Neuron (in vitro differentiated cells): Measurements from ENCODE around the gene MBOAT2.
"Not testable (repeated sequence)": the region's sequence is repeated elsewhere in the genome, so short reads cannot be mapped to it uniquely, and the experiment has no call there.

Experiments
- H2AFZ ChIP-seq: one replicate; pipeline ENCODE4 v1.6.1; 2013; ENCODE audit warnings: low read depth, mild to moderate bottlenecking, inconsistent platforms, low read length, moderate library complexity
- H3K27me3 ChIP-seq: one replicate; pipeline ENCODE4 v1.6.1; 2013; ENCODE audit warnings: low read length; ENCODE audit not compliant: insufficient read depth
- H3K36me3 ChIP-seq: one replicate; pipeline ENCODE4 v1.6.1; 2013; ENCODE audit warnings: low read length; ENCODE audit not compliant: insufficient read depth
- H3K4me1 ChIP-seq: one replicate; pipeline ENCODE4 v1.6.1; 2013; ENCODE audit warnings: low read length; ENCODE audit not compliant: insufficient read depth
- H3K4me3 ChIP-seq: 2 replicates; pipeline ENCODE4 v1.5.1; 2013; ENCODE audit warnings: mild to moderate bottlenecking, low read length, moderate library complexity
- H3K9me3 ChIP-seq: one replicate; pipeline ENCODE4 v1.6.1; 2013; ENCODE audit warnings: low read length

Gene MBOAT2

DNA sequence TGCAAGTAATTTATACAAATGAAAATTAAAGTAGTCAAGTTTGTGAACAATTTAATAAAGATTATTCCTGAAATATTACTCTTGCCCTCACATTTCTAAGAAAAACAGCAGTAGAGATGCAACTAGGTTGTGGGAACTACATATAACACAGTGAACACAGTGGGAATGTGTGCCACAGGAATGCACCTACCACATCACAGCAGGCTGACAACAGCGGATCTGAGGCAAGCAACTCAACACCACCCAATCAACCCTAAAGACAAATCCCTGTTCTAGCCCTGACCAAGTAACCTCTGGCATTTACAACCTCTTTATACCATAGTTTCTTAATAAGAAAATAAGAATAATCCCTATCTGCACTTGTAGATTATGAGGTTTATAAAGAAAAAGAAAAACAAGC is 23.4 kb downstream of the MBOAT2 start:
- no peaks in the 10 kb centered on the region for H3K27me3 ChIP-seq
- H3K9me3 ChIP-seq = no peaks in the 10 kb centered on the region
- no peak overlapping the region for H3K4me3 ChIP-seq
- H3K36me3 ChIP-seq = no peaks in the 10 kb centered on the region
- no peak overlapping the region for H2AFZ ChIP-seq
- peaks cover 14% of the 10 kb centered on the region for H3K4me1 ChIP-seq

DNA sequence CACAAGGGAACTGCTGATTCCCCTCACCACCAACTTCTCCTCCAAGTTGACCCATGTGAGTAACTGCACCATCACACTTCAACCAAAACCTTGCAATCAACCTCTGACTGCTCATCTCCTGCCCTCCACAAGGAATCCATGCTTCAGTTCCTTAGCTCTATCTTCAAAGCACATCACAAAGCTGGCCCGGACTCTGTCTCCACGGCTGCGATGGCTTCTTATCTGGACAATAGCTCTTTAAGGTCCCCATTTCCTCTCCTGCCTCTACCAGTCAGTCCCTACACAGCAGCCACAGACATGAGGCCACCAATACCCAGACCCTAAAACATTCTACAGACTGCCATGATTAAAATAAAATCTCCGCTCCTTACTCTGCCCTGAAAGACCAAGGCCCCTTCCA is 25.7 kb downstream of the MBOAT2 start:
- Histone ChIP-seq H3K36me3 (no peaks in the 10 kb centered on the region), H3K9me3 (no peaks in the 10 kb centered on the region)

GRCh38 chr2:8976442-8977259 is 26.8 kb downstream of the MBOAT2 start:
- no peaks in the 10 kb centered on the region for H3K27me3 ChIP-seq
- no peak overlapping the region for H3K4me3 ChIP-seq
- H3K4me1 ChIP-seq = no peaks in the 10 kb centered on the region
- no peak overlapping the region for H2AFZ ChIP-seq
- no peaks in the 10 kb centered on the region for H3K9me3 ChIP-seq
- H3K36me3 ChIP-seq = no peaks in the 10 kb centered on the region

More for the DNA sequence above, 25.7 kb downstream of the MBOAT2 start:
- H2AFZ ChIP-seq = no peak overlapping the region
- H3K4me1 ChIP-seq = no peaks in the 10 kb centered on the region
- H3K4me3 ChIP-seq = no peak overlapping the region
- H3K27me3 ChIP-seq = no peaks in the 10 kb centered on the region

DNA sequence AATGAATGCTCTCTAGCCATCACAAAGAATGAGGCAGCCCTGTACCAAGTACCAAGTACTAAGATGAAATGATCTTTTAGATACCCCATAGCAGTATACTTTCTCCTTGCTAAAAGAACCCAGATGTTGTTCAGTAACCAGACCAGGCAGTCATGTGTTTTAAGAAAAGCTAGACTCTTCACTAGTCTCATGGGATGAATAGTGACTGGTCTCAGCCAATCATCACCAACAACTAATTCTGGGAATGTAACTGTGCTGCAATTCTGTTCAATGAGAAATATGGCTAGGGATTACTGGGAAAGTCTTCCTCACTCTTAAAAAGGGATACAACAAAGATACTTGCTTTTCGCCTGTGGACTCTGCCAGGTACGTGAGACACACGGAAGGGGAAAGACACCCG is 29.5 kb downstream of the MBOAT2 start:
- no peaks in the 10 kb centered on the region for H3K9me3 ChIP-seq
- no peaks in the 10 kb centered on the region for H3K4me1 ChIP-seq
- H3K4me3 ChIP-seq = no peak overlapping the region
- H3K27me3 ChIP-seq = no peaks in the 10 kb centered on the region
- H3K36me3 ChIP-seq = no peaks in the 10 kb centered on the region
- H2AFZ ChIP-seq = no peak overlapping the region

GRCh38 chr2:8973017-8973416 is 30.5 kb downstream of the MBOAT2 start:
- not testable (repeated sequence) for H2AFZ ChIP-seq, H3K27me3 ChIP-seq, H3K36me3 ChIP-seq, H3K4me1 ChIP-seq, H3K4me3 ChIP-seq, H3K9me3 ChIP-seq

GRCh38 chr2:8972535-8972934 is 30.9 kb downstream of the MBOAT2 start:
- H3K9me3 ChIP-seq, H3K4me1 ChIP-seq: not testable (repeated sequence)

GRCh38 chr2:8969348-8969747 is 34.1 kb downstream of the MBOAT2 start:
- not testable (repeated sequence) for H3K4me1 ChIP-seq, H3K27me3 ChIP-seq, H3K4me3 ChIP-seq

More at GRCh38 chr2:8972535-8972934, 30.9 kb downstream of the MBOAT2 start:
- H2AFZ ChIP-seq, H3K4me3 ChIP-seq, H3K27me3 ChIP-seq, H3K36me3 ChIP-seq: not testable (repeated sequence)

DNA sequence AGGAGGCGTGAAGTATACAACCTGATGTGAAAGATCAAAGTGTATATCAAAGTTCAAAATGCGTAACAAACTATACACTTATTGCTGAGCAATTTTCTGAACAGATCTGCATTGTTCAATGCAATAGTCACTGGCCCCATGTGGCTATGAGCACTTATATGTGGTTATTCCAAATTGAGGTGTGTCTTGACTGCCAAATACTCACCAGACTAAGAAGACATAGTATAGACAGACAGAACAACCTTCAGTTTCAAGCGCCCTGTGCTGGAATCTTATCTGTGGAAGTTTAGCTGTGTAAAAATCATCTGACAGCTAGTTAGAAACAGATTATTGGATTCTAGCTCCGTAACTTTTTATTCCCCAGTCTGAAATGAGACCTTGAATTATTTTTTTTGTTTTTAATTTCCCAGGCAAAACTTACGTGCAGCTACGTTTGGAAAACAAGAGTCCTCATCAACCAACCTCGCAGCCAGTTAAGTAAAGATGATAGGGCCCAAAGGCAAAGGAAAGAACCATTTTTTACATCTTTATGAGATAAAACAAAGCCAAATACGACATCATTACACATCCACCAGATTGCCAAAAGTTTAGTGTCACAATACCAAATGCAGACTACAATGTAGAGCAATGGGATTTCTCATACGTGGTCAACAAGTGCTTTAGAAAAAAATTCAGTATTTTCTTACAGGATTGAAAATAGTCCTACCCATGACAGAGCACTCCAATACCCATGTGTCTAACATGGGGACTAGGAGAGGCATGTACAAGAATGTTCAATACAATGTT is 37.2 kb downstream of the MBOAT2 start:
- Histone ChIP-seq H3K4me1 (no peaks in the 10 kb centered on the region), H3K9me3 (no peaks in the 10 kb centered on the region), H3K4me3 (no peak overlapping the region), H3K27me3 (no peaks in the 10 kb centered on the region), H2AFZ (no peak overlapping the region), H3K36me3 (no peaks in the 10 kb centered on the region)

More at GRCh38 chr2:8969348-8969747, 34.1 kb downstream of the MBOAT2 start:
- not testable (repeated sequence) for H2AFZ ChIP-seq, H3K9me3 ChIP-seq, H3K36me3 ChIP-seq

- Histone ChIP-seq H3K9me3 (no peaks in the 10 kb centered on the region), H3K4me3 (no peak overlapping the region), H3K36me3 (no peaks in the 10 kb centered on the region), H3K4me1 (no peaks in the 10 kb centered on the region), H2AFZ (no peak overlapping the region), H3K27me3 (no peaks in the 10 kb centered on the region)
These were observed 38.1 kb downstream of the MBOAT2 start for GRCh38 chr2:8965216-8965969.

GRCh38 chr2:8962890-8963289 is 40.6 kb downstream of the MBOAT2 start:
- H2AFZ ChIP-seq = no peak overlapping the region
- no peak overlapping the region for H3K4me3 ChIP-seq
- no peaks in the 10 kb centered on the region for H3K27me3 ChIP-seq
- no peaks in the 10 kb centered on the region for H3K9me3 ChIP-seq
- no peaks in the 10 kb centered on the region for H3K4me1 ChIP-seq
- H3K36me3 ChIP-seq = no peaks in the 10 kb centered on the region

DNA sequence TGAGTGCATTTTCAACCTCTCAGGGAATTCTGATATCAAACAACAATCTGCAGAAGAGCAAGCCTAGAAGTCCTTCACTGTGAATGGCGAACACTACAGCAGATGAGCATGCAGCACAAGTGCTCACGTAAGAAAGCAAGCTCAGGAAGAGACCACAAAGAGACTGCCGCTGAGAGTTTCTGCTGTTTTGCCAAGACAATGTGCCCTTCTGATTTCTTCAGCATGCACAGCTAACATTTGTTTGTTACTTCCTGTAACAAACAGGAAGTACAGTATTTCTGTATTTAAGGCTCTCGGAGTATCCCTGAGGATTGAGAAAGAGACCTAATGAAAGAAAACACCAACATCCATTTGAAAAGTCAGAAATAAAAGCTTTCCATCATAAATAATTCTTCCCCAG is 45.9 kb downstream of the MBOAT2 start:
- Histone ChIP-seq H3K4me1 (no peaks in the 10 kb centered on the region), H3K27me3 (no peaks in the 10 kb centered on the region), H2AFZ (no peak overlapping the region), H3K4me3 (no peak overlapping the region), H3K36me3 (peaks cover 3% of the 10 kb centered on the region), H3K9me3 (peaks cover 20% of the 10 kb centered on the region)

GRCh38 chr2:8956774-8957173 is 46.7 kb downstream of the MBOAT2 start:
- H3K4me3 ChIP-seq = no peak overlapping the region
- no peaks in the 10 kb centered on the region for H3K27me3 ChIP-seq
- H3K9me3 ChIP-seq = peaks cover 22% of the 10 kb centered on the region
- peaks cover 3% of the 10 kb centered on the region for H3K36me3 ChIP-seq
- no peak overlapping the region for H2AFZ ChIP-seq
- no peaks in the 10 kb centered on the region for H3K4me1 ChIP-seq

GRCh38 chr2:8954990-8955389 is 48.5 kb downstream of the MBOAT2 start:
- Histone ChIP-seq H3K36me3 (peaks cover 3% of the 10 kb centered on the region), H3K9me3 (peaks cover 24% of the 10 kb centered on the region), H2AFZ (no peak overlapping the region), H3K4me1 (no peaks in the 10 kb centered on the region), H3K27me3 (no peaks in the 10 kb centered on the region), H3K4me3 (no peak overlapping the region)
